MCF 10A (cell line): ENCODE measurements around the gene RPS6KA4. TPM values are rescaled to one million over a fixed set of nuclear protein-coding genes. Genes with fewer than 3 reads are reported as not detected.

Experiments
- BruUV-seq: library from RNA; stranded (reverse); fragments of 400-500 nt; replicated peaks from 2 replicates; lab custom pipeline; 2021; lab: Mats Ljungman, UMichigan
- CTCF ChIA-PET: fragments of 300-600 bp; sonication (Branson Sonifier 250); formaldehyde crosslinking; extraction: SDS; loops from one replicate; lab custom pipeline; 2021; ENCODE audit warnings: antibody characterized with exemption, inconsistent platforms; lab: Yijun Ruan, JAX
- POLR2A ChIA-PET: fragments of 300-600, 350-650 bp; sonication (Branson Sonifier 250); formaldehyde crosslinking; extraction: SDS; loops from one replicate; lab custom pipeline; 2020; ENCODE audit warnings: antibody characterized with exemption, inconsistent platforms; lab: Yijun Ruan, JAX
- DNase-seq: peaks from one replicate; pipeline ENCODE4 v3.0.0-alpha.2; 2018; ENCODE audit not compliant: unreplicated experiment
- H3K27ac Mint-ChIP-seq: one replicate; pipeline ENCODE4 v1.8.0; 2022; ENCODE audit warnings: mild to moderate bottlenecking, low read depth, mixed read lengths; ENCODE audit not compliant: unreplicated experiment
- H3K27me3 Mint-ChIP-seq: one replicate; pipeline ENCODE4 v1.8.0; 2022; ENCODE audit warnings: mixed read lengths; ENCODE audit not compliant: insufficient read depth, unreplicated experiment
- H3K36me3 Mint-ChIP-seq: one replicate; pipeline ENCODE4 v1.8.0; 2022; ENCODE audit warnings: mild to moderate bottlenecking, moderate library complexity, mixed read lengths; ENCODE audit not compliant: insufficient read depth, unreplicated experiment
- H3K4me1 Mint-ChIP-seq: one replicate; pipeline ENCODE4 v1.8.0; 2022; ENCODE audit warnings: mixed read lengths; ENCODE audit not compliant: insufficient read depth, unreplicated experiment
- H3K4me3 Mint-ChIP-seq: one replicate; pipeline ENCODE4 v1.8.0; 2022; ENCODE audit warnings: mild to moderate bottlenecking, moderate library complexity, mixed read lengths; ENCODE audit not compliant: unreplicated experiment
- H3K9me3 Mint-ChIP-seq: one replicate; pipeline ENCODE4 v1.8.0; 2022; ENCODE audit warnings: mixed read lengths; ENCODE audit not compliant: unreplicated experiment
- CTCF ChIP-seq: fragments of 200-600 bp; IDR thresholded peaks from one replicate; pipeline ENCODE4 v1.8.0; 2022; ENCODE audit warnings: antibody characterized with exemption, mild to moderate bottlenecking; ENCODE audit not compliant: unreplicated experiment
- intact Hi-C: fragments of 100-400 bp; cut with micrococcal nuclease; formaldehyde crosslinking; loops from 2 replicates; pipeline ENCODE4 v1.14.1; 2022
- total RNA-seq: library from RNA; stranded (reverse); gene quantifications from 2 replicates; pipeline ENCODE4 v1.2.3, GENCODE V29; 2022

Gene RPS6KA4
- total RNA-seq, 1 experiment from 2014 or later = 42.5 TPM

GRCh38 chr11:64353715-64354506, 5.1 kb upstream of the RPS6KA4 start:
- H3K27me3 Mint-ChIP-seq = no peaks in the 10 kb centered on the region
- H3K36me3 Mint-ChIP-seq = no peaks in the 10 kb centered on the region
- H3K4me1 Mint-ChIP-seq = peaks cover 24% of the 10 kb centered on the region
- ChIA-PET CTCF (interaction anchor here (0.5 to 8.8 kb wide), 25 partner anchors 8 to 302 kb away, joined by 3 to 148 read pairs (median 5); partner anchors contain the start of genes BAD, CCDC88B, PLCB3 and PRDX5), POLR2A (interaction anchor here (0.5 to 3.1 kb wide), 6 partner anchors 10 to 84 kb away, joined by 3 to 65 read pairs (median 14); partner anchors contain the start of genes PRDX5 and TRMT112)
- H3K9me3 Mint-ChIP-seq = no peaks in the 10 kb centered on the region
- DNase-seq = no peak
- no peak overlapping the region for H3K4me3 Mint-ChIP-seq
- TF ChIP-seq CTCF = no peak
- BruUV-seq = no TSS peak
- H3K27ac Mint-ChIP-seq = no peak overlapping the region
- intact Hi-C loops = loop anchor here (2.0 kb wide), 1 partner anchor 49 kb away; the partner anchor contains the start of gene ESRRA

- Mint-ChIP-seq H3K36me3 (peaks cover 4% of the 10 kb centered on the region), H3K4me3 (peak overlapping the region; percentile 58), H3K9me3 (no peaks in the 10 kb centered on the region), H3K27me3 (no peaks in the 10 kb centered on the region), H3K27ac (peak overlapping the region; percentile 81), H3K4me1 (peaks cover 34% of the 10 kb centered on the region)
- BruUV-seq = no TSS peak
- CTCF ChIA-PET = interaction anchor here (0.5 to 8.8 kb wide), 37 partner anchors 9 to 1754 kb away, joined by 3 to 148 read pairs (median 4); partner anchors contain the start of genes BAD, CCDC88B, MTA2 and PLCB3
- peak; percentile 81 for DNase-seq
- intact Hi-C loops = loop anchor here (1.0 to 5.0 kb wide), 4 partner anchors 38 to 297 kb away; partner anchors contain the start of genes ESRRA, PLCB3 and TRMT112
- peak; percentile 74 for TF ChIP-seq CTCF
- POLR2A ChIA-PET = interaction anchor here (0.6 to 3.1 kb wide), 18 partner anchors 9 to 188 kb away, joined by 3 to 65 read pairs (median 6); partner anchors contain the start of genes PRDX5 and TRMT112
These were observed 3.7 kb upstream of the RPS6KA4 start for GRCh38 chr11:64355078-64355940.

GRCh38 chr11:64356498-64357411, 2.2 kb upstream of the RPS6KA4 start:
- BruUV-seq = no TSS peak
- POLR2A ChIA-PET = interaction anchor here (0.9 to 3.1 kb wide), 8 partner anchors 8 to 86 kb away, joined by 3 to 65 read pairs (median 9); partner anchors contain the start of genes ESRRA, PRDX5 and TRMT112
- Mint-ChIP-seq H3K36me3 (peaks cover 11% of the 10 kb centered on the region), H3K4me3 (no peak overlapping the region), H3K27me3 (no peaks in the 10 kb centered on the region), H3K9me3 (no peaks in the 10 kb centered on the region), H3K27ac (peak overlapping the region; percentile 78), H3K4me1 (peaks cover 35% of the 10 kb centered on the region)
- CTCF ChIA-PET = interaction anchor here (0.5 to 8.8 kb wide), 12 partner anchors 11 to 196 kb away, joined by 3 to 148 read pairs (median 8); partner anchors contain the start of genes CCDC88B, PRDX5 and TRMT112
- peak; percentile 52 for DNase-seq
- intact Hi-C loops = loop anchor here (5.0 kb wide), 2 partner anchors 104 to 296 kb away; partner anchors contain the start of gene PLCB3
- TF ChIP-seq CTCF = peak; percentile 40
